Smooth muscle cell (in vitro differentiated cells): ENCODE data around the gene ZNF496. TPM values are rescaled to one million over a fixed set of nuclear protein-coding genes. Genes with fewer than 3 reads are reported as not detected.

Experiments
- DNase-seq: peaks from one replicate; lab custom pipeline; 2025; ENCODE audit not compliant: unreplicated experiment; lab: John Stamatoyannopoulos, UW
- H2AFZ ChIP-seq: fragments of 200-600 bp; sonication (generic); 2 replicates; pipeline ENCODE4 v1.6.0; 2016; ENCODE audit warnings: antibody characterized with exemption, low read depth, mild to moderate bottlenecking
- H3F3A ChIP-seq: fragments of 200-600 bp; sonication (generic); 2 replicates; pipeline ENCODE4 v1.6.0; 2017; ENCODE audit warnings: antibody characterized with exemption, low read depth
- H3K27ac ChIP-seq: fragments of 200-600 bp; sonication (generic); 2 replicates; pipeline ENCODE4 v1.5.1; 2016; ENCODE audit warnings: low read depth, mild to moderate bottlenecking
- H3K27me3 ChIP-seq: fragments of 200-600 bp; sonication (generic); 2 replicates; pipeline ENCODE4 v1.6.1; 2016; ENCODE audit warnings: low read depth, mild to moderate bottlenecking
- H3K36me3 ChIP-seq: fragments of 200-600 bp; sonication (generic); 2 replicates; pipeline ENCODE4 v1.5.1; 2016; ENCODE audit warnings: low read depth
- H3K4me1 ChIP-seq: fragments of 200-600 bp; sonication (generic); 2 replicates; pipeline ENCODE4 v1.5.1; 2016; ENCODE audit warnings: low read depth
- H3K4me2 ChIP-seq: fragments of 200-600 bp; sonication (generic); 2 replicates; pipeline ENCODE4 v1.6.0; 2016; ENCODE audit warnings: mild to moderate bottlenecking
- H3K4me3 ChIP-seq: fragments of 200-600 bp; sonication (generic); 2 replicates; pipeline ENCODE4 v1.5.1; 2016; ENCODE audit warnings: mild to moderate bottlenecking
- H3K79me2 ChIP-seq: fragments of 200-600 bp; sonication (generic); 2 replicates; pipeline ENCODE4 v1.6.0; 2016; ENCODE audit warnings: low read depth, mild to moderate bottlenecking
- H3K9ac ChIP-seq: fragments of 200-600 bp; sonication (generic); 2 replicates; pipeline ENCODE4 v1.6.0; 2016; ENCODE audit warnings: low read depth
- H3K9me3 ChIP-seq: fragments of 200-600 bp; sonication (generic); replicated peaks from 2 replicates; pipeline ENCODE4 v1.5.1; 2016; ENCODE audit warnings: low read depth
- H4K20me1 ChIP-seq: fragments of 200-600 bp; sonication (generic); 2 replicates; pipeline ENCODE4 v1.6.0; 2016; ENCODE audit warnings: low read depth
- CTCF ChIP-seq: fragments of 200-600 bp; sonication (generic); IDR thresholded peaks from 2 replicates; pipeline ENCODE4 v1.5.1; 2017; ENCODE audit warnings: borderline replicate concordance, mild to moderate bottlenecking, antibody characterized with exemption; ENCODE audit not compliant: insufficient read depth, poor library complexity, severe bottlenecking
- whole genome bisulfite sequencing: methylation state at CpG from one replicate; pipeline ENCODE4 v1.1.7; 2016; ENCODE audit warnings: low lambda C conversion rate; 5-methylcytosine and 5-hydroxymethylcytosine counted together
- polyA plus RNA-seq: library from polyadenylated mRNA; unstranded; fragments of >200 nt; fragmentation: Nextera tagmentation; extraction: Ambion mirVana; gene quantifications from 2 replicates; pipeline ENCODE4 v1.2.1, GENCODE V29; 2016
- total RNA-seq: library from RNA; depleted of rRNA; stranded (reverse); fragments of >200 nt; gene quantifications from 2 replicates; pipeline ENCODE4 v1.2.3, GENCODE V29; 2014

ZNF496 gene
- total and polyA plus RNA-seq, 2 experiments from 2014 or later: 14.8 to 37.0 TPM

- H3K27me3 ChIP-seq: no peaks in the 10 kb centered on the region
- peaks cover 7% of the 10 kb centered on the region for H3F3A ChIP-seq
- H2AFZ ChIP-seq: no peak overlapping the region
- no peaks in the 10 kb centered on the region for H4K20me1 ChIP-seq
- H3K79me2 ChIP-seq: no peaks in the 10 kb centered on the region
- H3K27ac ChIP-seq: no peak overlapping the region
- no peak overlapping the region for H3K9ac ChIP-seq
- no peak for TF ChIP-seq CTCF
- H3K36me3 ChIP-seq: no peaks in the 10 kb centered on the region
- H3K4me2 ChIP-seq: no peak overlapping the region
- no peaks in the 10 kb centered on the region for H3K9me3 ChIP-seq
- H3K4me1 ChIP-seq: peaks cover 9% of the 10 kb centered on the region
- no peak for DNase-seq
- H3K4me3 ChIP-seq: no peak overlapping the region
- WGBS: 68% methylated on average over 3 of the region's 3 CpGs
These were observed 20.5 kb upstream of the ZNF496 start for GRCh38 chr1:247352175-247352574.

- Histone ChIP-seq H3K27ac (no peak overlapping the region), H3K27me3 (no peaks in the 10 kb centered on the region), H3K4me2 (no peak overlapping the region), H3K4me1 (peaks cover 3% of the 10 kb centered on the region), H3K4me3 (no peak overlapping the region), H3K79me2 (no peaks in the 10 kb centered on the region), H3K9me3 (no peaks in the 10 kb centered on the region), H3K9ac (no peak overlapping the region), H3F3A (no peaks in the 10 kb centered on the region), H2AFZ (no peak overlapping the region), H4K20me1 (no peaks in the 10 kb centered on the region), H3K36me3 (no peaks in the 10 kb centered on the region)
- DNase-seq: no peak
- no peak for TF ChIP-seq CTCF
- WGBS: 94% methylated on average over 1 of the region's 1 CpG
These were observed 18.9 kb upstream of the ZNF496 start for GRCh38 chr1:247350587-247350986.

- WGBS: 64% methylated on average over 28 of the region's 31 CpGs
- Histone ChIP-seq H3K27ac (no peak overlapping the region), H3K4me3 (no peak overlapping the region), H3F3A (no peaks in the 10 kb centered on the region), H2AFZ (no peak overlapping the region), H3K79me2 (peaks cover 4% of the 10 kb centered on the region), H3K9ac (no peak overlapping the region), H4K20me1 (no peaks in the 10 kb centered on the region), H3K9me3 (no peaks in the 10 kb centered on the region), H3K4me2 (no peak overlapping the region), H3K4me1 (no peaks in the 10 kb centered on the region), H3K27me3 (no peaks in the 10 kb centered on the region), H3K36me3 (no peaks in the 10 kb centered on the region)
- no peak for TF ChIP-seq CTCF
- no peak for DNase-seq
These were observed 16.0 kb upstream of the ZNF496 start for GRCh38 chr1:247347477-247348222.

- no peak for DNase-seq
- WGBS: 83% methylated on average over 4 of the region's 4 CpGs
These were observed 14.2 kb upstream of the ZNF496 start for GRCh38 chr1:247345881-247346280.

More at GRCh38 chr1:247345881-247346280, 14.2 kb upstream of the ZNF496 start:
- Histone ChIP-seq H3K27ac (no peak overlapping the region), H2AFZ (no peak overlapping the region), H3F3A (no peaks in the 10 kb centered on the region), H3K9ac (no peak overlapping the region), H4K20me1 (no peaks in the 10 kb centered on the region), H3K36me3 (no peaks in the 10 kb centered on the region), H3K27me3 (no peaks in the 10 kb centered on the region), H3K9me3 (no peaks in the 10 kb centered on the region), H3K79me2 (peaks cover 7% of the 10 kb centered on the region), H3K4me2 (no peak overlapping the region), H3K4me3 (no peak overlapping the region), H3K4me1 (no peaks in the 10 kb centered on the region)
- no peak for TF ChIP-seq CTCF
